ENCODE measurements around the gene INPP4A.

GRCh38 chr2:98438190-98439133, 6.2 kb upstream of the INPP4A start:
- TF ChIP-seq POLR2A (IDR thresholded peaks at IDR 0.05) (no peak), CTCF (IDR thresholded peaks at IDR 0.05) (no peak), POLR2AphosphoS5 (IDR thresholded peaks at IDR 0.05) (no peak), EP300 (IDR thresholded peaks at IDR 0.05; ENCODE audit: low read depth) (no peak)
